Measurements from ENCODE around the gene MCTP1.

- no peak for TF ChIP-seq CTCF (IDR thresholded peaks at IDR 0.05)
- no peak for TF ChIP-seq POLR2A (IDR thresholded peaks at IDR 0.05)
Measured at GRCh38 chr5:95043234-95043633, 241.7 kb downstream of the MCTP1 start.
